ENCODE results near the gene CPED1.
"Not testable (repeated sequence)": the region's sequence is repeated elsewhere in the genome, so short reads cannot be mapped to it uniquely, and the experiment has no call there.

Gene CPED1

GRCh38 chr7:121196286-121196685 is 207.8 kb downstream of the CPED1 start:
- DNase-seq = no peak

DNA sequence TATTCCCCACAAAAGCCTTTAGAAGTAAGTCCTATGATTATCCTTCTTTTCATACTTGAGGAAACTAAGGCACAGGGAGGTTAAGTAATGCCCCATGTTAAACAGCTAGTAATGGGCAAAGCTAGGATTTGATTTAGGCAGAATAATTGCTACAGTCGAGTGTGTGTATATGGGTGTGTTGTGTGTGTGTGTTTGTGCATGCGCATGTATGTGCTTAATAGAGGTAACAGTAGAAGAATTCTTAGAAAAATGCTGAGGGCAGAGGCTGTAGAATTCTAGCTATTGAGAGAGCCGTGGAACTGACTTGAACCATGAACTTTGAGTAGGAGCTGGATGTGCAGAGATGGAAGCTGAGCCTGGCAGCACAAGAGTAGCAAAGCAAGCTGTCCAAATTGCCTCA is 208.9 kb downstream of the CPED1 start:
- DNase-seq = no peak

DNA sequence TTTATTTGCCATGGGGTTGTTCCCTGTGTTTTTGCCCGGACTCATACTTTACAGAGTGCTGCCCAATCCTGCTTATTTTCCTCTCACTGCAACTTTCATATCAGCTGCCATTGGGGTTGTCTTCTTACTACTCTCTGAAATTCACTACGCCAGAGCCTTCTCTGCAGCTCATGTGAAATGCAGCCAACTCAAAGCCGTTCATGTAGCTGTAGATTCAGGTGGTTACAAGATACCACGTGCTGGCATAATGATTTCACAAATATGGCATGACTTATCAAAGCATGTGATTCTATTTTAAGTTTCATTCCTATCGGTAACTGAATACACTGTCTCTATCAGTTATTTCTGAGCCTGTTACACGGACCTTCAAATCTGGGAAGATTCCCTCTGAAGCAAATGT is 210.0 kb downstream of the CPED1 start:
- no peak for DNase-seq

DNA sequence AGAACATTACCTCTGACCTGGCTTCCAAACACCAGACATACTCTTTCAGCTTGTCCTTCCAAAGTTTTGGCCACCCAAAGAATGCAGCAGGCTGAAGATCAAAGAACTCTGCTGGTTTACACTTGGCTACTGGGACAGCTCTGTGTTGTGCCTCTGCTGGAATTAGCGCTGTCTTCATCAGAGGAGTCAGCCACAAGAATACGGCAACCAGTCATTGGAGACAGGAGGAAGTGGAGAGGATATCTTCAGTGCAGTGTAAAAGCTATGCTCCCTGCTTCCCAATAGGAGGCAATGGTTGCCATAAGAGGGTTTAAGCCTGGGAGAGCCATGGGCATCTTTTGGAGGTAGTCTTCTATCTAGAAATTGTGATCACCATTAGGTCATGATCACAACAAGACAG is 213.6 kb downstream of the CPED1 start:
- no peak for DNase-seq

GRCh38 chr7:121202834-121203233 is 214.3 kb downstream of the CPED1 start:
- DNase-seq = no peak

DNA sequence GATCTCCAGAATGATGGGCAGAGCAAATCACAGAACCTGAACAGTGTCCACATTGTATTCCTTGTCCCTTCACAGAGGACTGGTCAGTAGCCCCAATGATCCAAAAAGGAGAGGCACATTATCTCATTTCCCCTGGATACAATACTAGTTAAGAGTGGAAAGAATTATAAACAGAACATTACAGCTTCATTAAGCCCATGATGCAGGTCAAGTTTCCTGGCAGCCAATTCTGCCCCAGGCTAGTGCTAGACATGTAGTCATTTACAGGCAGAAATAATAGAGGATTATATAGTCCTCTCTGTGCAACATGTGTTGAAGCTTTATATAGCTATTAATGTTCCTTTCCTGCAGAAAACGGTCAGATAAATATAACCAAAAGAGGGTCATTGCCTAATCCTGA is 216.0 kb downstream of the CPED1 start:
- no peak for DNase-seq

DNA sequence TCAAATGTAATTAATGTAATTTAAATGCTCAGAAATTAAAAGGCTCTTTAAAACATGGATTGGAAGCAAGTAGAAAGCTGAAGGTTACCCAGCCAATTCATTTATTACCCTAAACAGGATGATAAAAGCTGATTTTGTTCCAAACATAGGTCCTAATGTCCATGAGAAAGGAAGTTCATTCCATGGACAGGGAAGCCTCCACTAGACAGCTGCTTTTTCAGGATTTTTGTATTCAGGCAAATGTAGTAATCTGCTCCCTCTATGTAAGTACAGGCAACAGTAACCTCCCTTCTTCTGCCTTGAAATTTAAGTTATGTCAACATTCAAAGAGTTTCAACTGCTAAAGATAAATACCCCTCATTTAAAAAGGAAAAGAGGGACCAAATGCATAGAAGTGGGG is 217.3 kb downstream of the CPED1 start:
- no peak for DNase-seq

- no peak for DNase-seq
Observed at GRCh38 chr7:121211253-121211652, 222.7 kb downstream of the CPED1 start.

DNA sequence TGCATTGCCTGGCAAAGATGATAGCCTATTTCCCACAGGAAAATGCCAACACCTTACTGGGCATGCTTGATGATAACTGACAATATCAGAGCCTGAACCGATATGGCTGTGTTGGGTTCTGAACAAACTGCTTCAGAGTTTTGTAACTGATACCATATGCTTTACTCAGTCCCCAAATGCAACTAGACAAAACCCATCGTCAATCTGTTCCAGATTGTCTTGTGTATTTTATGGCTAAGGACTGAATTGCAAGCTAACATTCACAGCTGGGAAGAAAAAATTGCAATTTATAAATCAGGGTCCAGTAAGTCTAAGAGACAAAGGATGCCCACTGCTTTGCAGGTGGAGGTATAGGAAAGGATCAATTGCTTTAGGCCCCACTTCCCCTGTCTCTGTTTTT is 223.5 kb downstream of the CPED1 start:
- DNase-seq = no peak

GRCh38 chr7:121214657-121215056 is 226.1 kb downstream of the CPED1 start:
- DNase-seq = no peak

GRCh38 chr7:121219026-121219425 is 230.5 kb downstream of the CPED1 start:
- DNase-seq = no peak

- not testable (repeated sequence) for DNase-seq
Observed at GRCh38 chr7:121221108-121221507, 232.6 kb downstream of the CPED1 start.

- DNase-seq = no peak
Observed at GRCh38 chr7:121228779-121229178, 240.3 kb downstream of the CPED1 start.

DNA sequence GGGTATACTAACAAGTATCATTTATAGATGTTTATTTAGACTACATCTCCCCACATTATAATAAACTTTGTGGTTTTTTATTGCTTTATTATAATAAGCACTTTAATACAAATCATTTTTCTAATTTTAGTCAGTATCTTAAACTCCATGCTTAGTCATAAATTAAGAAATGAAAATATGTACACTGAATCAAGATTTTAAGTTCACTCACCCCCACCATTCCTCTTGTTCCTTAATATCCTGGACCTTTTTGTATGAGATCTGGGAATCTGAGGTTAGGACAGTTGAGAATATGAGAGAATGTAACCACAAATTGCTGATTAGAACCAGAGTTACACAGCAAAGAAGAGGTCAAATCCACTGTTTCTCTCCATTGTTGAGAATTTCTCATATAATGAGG is 246.7 kb downstream of the CPED1 start:
- DNase-seq = no peak

- no peak for DNase-seq
Observed at GRCh38 chr7:121237601-121238000, 249.1 kb downstream of the CPED1 start.

GRCh38 chr7:121244120-121244870 is 255.8 kb downstream of the CPED1 start:
- DNase-seq = no peak

DNA sequence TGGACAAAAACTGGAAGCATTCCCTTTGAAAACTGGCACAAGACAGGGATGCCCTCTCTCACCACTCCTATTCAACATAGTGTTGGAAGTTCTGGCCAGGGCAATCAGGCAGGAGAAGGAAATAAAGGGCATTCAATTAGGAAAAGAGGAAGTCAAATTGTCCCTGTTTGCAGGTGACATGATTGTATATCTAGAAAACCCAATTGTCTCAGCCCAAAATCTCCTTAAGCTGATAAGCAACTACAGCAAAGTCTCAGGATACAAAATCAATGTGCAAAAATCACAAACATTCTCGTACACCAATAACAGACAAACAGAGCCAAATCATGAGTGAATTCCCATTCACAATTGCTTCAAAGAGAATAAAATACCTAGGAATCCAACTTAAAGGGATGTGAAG is 262.9 kb downstream of the CPED1 start:
- not testable (repeated sequence) for DNase-seq

- DNase-seq = not testable (repeated sequence)
Observed at GRCh38 chr7:121252523-121253235, 264.2 kb downstream of the CPED1 start.

DNA sequence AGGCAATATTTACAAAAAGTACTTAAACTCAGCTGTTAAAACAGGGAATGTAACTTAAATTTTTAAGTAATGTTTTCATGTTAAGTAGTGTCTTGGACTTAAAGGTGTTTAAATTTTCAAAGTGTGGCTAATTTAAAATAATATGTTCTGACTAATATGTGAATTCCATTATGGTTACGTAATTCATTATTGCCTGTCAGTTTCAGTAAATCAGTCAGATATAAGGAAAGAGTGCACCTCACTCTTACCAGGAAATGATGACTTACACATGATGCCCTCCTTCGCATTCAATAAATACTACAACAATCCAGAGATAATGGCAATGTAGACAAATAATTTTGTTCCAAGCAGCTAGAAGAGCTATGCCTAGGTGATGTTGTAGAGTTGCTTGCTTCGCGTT is 271.3 kb downstream of the CPED1 start:
- no peak for DNase-seq

DNA sequence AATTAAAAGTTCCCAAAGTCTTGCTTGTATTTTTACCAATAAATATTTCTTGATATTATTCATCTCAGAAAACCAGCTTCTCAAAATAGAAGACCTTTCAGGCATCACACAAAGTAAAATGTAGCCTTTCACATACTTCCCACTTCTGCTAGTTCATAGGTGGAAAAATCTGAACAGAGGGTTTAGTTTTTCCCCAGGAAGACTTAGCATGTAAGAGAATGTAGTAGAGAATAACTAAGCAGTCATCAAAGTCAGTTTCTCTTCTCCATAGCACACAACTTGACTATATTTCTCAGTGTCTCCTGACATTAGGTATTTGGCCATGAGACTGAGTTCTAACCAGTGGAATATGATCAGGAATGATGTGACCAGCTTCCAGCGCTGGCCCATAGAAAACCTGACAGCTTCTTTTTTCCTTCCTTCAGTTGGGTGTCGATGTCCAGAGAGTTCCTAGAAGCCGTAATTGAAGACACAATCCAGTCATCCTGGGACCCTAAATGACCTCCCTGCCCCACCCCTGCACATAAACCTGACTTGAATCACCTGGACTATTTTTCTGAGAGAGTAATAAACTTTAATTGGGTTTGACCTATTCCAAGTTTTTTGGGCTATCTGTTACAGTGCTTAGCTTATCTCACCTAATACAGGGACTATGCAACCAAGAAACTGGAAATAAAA is 272.8 kb downstream of the CPED1 start:
- DNase-seq = no peak

DNA sequence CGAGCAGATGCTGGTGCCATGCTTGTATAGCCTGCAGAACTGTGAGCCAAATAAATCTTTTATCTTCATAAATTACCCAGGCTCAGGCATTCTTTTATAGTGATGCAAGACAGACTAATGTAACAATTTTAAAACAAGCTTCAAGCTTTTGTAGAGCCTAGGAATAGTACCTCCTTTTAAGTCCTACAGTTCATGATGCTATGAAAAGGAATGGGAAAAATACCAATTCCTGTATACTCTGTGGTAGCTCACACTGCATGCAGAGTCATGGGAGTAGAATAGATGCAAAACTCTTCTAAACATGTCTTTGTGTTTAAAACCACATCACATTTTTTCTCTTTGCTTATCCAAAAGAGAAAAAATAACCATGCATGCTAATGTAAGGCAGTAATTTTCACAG is 273.7 kb downstream of the CPED1 start:
- no peak for DNase-seq

DNA sequence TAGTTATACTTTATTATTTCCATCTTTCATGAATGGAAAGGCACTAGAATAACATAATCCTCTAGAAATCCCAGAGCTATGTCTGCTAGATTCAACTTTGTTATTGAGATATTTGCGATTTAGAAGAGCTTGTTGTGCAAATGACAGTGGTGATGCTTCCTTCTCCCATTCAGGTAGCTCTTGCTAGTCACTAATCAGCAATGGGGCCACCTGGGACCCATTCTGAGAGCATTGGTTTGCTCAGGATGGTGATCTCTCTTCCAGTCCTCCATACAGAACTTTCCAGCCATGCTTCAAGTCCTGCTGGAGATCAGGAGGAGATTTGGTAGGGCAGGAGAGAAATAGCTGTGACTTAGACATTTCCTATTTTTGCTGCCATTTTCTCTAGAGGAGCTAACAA is 274.5 kb downstream of the CPED1 start:
- no peak for DNase-seq

GRCh38 chr7:121266307-121266894 is 277.9 kb downstream of the CPED1 start:
- no peak for DNase-seq

DNA sequence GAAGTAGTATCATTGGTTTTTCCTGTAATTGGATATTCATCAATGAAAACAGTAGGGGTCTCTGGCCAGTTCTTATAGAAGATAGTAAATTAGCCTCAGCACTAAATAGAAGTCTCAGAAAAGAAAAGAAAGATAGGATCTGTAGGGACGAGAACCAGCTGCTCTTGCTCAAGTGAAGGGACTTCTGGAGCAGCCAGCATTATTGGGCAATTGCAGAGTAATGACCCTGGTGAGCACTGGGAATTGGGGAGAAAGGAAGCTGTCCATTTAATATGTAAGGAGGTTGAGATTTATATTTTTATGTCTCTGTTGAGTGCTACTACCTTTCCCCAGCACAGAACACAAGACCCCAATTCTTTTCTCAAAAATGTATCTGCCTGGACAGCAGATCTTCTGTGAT is 279.1 kb downstream of the CPED1 start:
- no peak for DNase-seq

All from stimulated activated CD4-positive, alpha-beta T cell treated with anti-CD3 and anti-CD28 coated beads, Interleukin-4, amount 100 ng/mL, for 4 hours (primary cell).